SU-DHL-6 (cell line): ENCODE results near the gene BEND5.

Source experiments
- EZH2phosphoT487 ChIP-seq: fragments of 200-600 bp; sonication (generic), shearing (Covaris generic); conservative IDR thresholded peaks from 2 replicates; pipeline ENCODE4 v1.6.1; 2018; ENCODE audit warnings: mild to moderate bottlenecking, antibody characterized with exemption, low read length, moderate library complexity, mixed read lengths
- TF ChIP-seq, protein P1 (sequence below): fragments of 200-600 bp; sonication (generic); IDR thresholded peaks from one replicate; pipeline ENCODE4 v1.5.1; 2017; ENCODE audit warnings: antibody characterized with exemption, mild to moderate bottlenecking, low read length, moderate library complexity; ENCODE audit not compliant: insufficient read depth, poor library complexity, severe bottlenecking

GRCh38 chr1:48761411-48761810 lies 15.3 kb downstream of the BEND5 start:
- TF ChIP-seq, protein P1, sequence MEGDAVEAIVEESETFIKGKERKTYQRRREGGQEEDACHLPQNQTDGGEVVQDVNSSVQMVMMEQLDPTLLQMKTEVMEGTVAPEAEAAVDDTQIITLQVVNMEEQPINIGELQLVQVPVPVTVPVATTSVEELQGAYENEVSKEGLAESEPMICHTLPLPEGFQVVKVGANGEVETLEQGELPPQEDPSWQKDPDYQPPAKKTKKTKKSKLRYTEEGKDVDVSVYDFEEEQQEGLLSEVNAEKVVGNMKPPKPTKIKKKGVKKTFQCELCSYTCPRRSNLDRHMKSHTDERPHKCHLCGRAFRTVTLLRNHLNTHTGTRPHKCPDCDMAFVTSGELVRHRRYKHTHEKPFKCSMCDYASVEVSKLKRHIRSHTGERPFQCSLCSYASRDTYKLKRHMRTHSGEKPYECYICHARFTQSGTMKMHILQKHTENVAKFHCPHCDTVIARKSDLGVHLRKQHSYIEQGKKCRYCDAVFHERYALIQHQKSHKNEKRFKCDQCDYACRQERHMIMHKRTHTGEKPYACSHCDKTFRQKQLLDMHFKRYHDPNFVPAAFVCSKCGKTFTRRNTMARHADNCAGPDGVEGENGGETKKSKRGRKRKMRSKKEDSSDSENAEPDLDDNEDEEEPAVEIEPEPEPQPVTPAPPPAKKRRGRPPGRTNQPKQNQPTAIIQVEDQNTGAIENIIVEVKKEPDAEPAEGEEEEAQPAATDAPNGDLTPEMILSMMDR = no peak
- TF ChIP-seq EZH2phosphoT487 = no peak
